Karpas-422 (cell line): ENCODE results near the gene MAN1A2. TPM values are rescaled to one million over a fixed set of nuclear protein-coding genes. Genes with fewer than 3 reads are reported as not detected.

Experiments
- DNase-seq: peaks from one replicate; pipeline ENCODE4 v3.0.0-alpha.2; 2015
- H2AFZ ChIP-seq: fragments of 200-600 bp; sonication (generic); 2 replicates; pipeline ENCODE4 v1.6.1; 2014; ENCODE audit warnings: antibody characterized with exemption, low read length, mixed read lengths
- H3K27ac ChIP-seq: fragments of 200-600 bp; sonication (generic); 2 replicates; pipeline ENCODE4 v1.5.1; 2014; ENCODE audit warnings: mild to moderate bottlenecking, low read length, moderate library complexity
- H3K27me3 ChIP-seq: fragments of 200-600 bp; sonication (generic); 2 replicates; pipeline ENCODE4 v1.6.1; 2014; ENCODE audit warnings: low read length, mixed read lengths
- H3K36me3 ChIP-seq: fragments of 200-600 bp; sonication (generic); 2 replicates; pipeline ENCODE4 v1.6.1; 2014; ENCODE audit warnings: low read length, mixed read lengths; ENCODE audit not compliant: insufficient read depth
- H3K4me1 ChIP-seq: fragments of 200-600 bp; sonication (generic); 2 replicates; pipeline ENCODE4 v1.6.1; 2014; ENCODE audit warnings: mild to moderate bottlenecking, low read length, mixed read lengths
- H3K4me2 ChIP-seq: fragments of 200-600 bp; sonication (generic); 2 replicates; pipeline ENCODE4 v1.6.1; 2014; ENCODE audit warnings: low read length, low read depth, mild to moderate bottlenecking; ENCODE audit not compliant: poor library complexity, severe bottlenecking
- H3K4me3 ChIP-seq: fragments of 200-600 bp; sonication (generic); 2 replicates; pipeline ENCODE4 v1.5.1; 2014; ENCODE audit warnings: mild to moderate bottlenecking, antibody characterized with exemption, low read length, mixed read lengths
- H3K79me2 ChIP-seq: fragments of 200-600 bp; sonication (generic); 2 replicates; pipeline ENCODE4 v1.6.1; 2014; ENCODE audit warnings: mild to moderate bottlenecking, low read length, mixed read lengths
- H3K9ac ChIP-seq: fragments of 200-600 bp; sonication (generic); 2 replicates; pipeline ENCODE4 v1.6.0; 2014; ENCODE audit warnings: low read length
- H3K9me2 ChIP-seq: fragments of 200-600 bp; sonication (generic), shearing (Covaris generic); replicated peaks from 2 replicates; pipeline ENCODE4 v1.6.0; 2014; ENCODE audit warnings: mild to moderate bottlenecking, low read length, moderate library complexity; ENCODE audit not compliant: insufficient read depth
- H3K9me3 ChIP-seq: fragments of 300-700, 200-600 bp; sonication (generic); 2 replicates; pipeline ENCODE4 v1.6.1; 2014; ENCODE audit warnings: low read length, mixed read lengths
- H4K20me1 ChIP-seq: fragments of 200-600 bp; sonication (generic); 2 replicates; pipeline ENCODE4 v1.6.1; 2014; ENCODE audit warnings: mild to moderate bottlenecking, antibody characterized with exemption, low read length, low read depth; ENCODE audit not compliant: insufficient read depth
- total RNA-seq: library from RNA; depleted of rRNA; stranded (reverse); fragments of >200 nt; shearing (Covaris generic); gene quantifications from 2 replicates; pipeline ENCODE4 v1.2.3, GENCODE V29; 2014; ENCODE audit warnings: low replicate concordance

The MAN1A2 gene
- total RNA-seq, 1 experiment from 2014 or later = 43.0 TPM

DNA sequence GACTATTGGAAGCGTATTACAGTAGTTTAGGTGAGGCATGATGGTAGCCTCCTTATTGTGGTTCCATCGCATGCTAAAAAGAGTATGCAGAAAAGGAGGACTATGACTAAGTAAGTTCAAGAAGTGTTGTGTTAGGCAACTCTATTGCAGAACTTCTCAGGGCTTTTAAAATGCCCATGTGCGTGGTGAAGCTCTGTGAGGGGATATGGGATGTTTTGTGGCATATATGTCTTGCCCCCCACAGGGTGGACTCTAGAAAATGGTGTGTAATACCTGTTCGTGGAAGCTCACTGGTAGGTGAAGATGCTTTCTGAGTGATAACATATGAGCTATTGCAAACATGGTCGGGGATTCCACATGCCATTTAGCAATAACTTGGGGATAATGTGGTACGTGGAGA is 31.7 kb downstream of the MAN1A2 start:
- Histone ChIP-seq H2AFZ (no peak overlapping the region), H3K79me2 (peaks cover 98% of the 10 kb centered on the region), H3K9me2 (no peaks in the 10 kb centered on the region)

DNA sequence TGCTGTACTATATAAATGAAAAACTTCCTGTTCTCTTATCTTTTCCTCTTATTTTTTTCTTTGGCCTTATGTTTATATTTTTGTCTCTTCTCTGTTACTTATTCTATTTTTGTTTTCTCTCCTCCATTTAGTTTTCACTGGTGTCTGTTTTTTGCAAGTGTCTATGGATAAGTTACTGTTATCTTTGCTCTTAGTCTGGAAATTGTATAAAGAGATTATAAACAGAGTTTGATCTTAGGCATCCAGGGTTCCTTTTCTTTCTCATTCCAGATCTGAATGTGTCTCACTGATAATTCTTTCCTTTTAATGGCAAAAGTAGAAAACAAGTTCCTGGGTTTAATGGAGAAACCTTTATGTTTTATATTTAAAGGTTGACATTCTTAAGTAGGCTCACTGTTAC is 34.5 kb downstream of the MAN1A2 start:
- no peak overlapping the region for H3K27ac ChIP-seq
- peaks cover 95% of the 10 kb centered on the region for H3K79me2 ChIP-seq
- no peaks in the 10 kb centered on the region; the same call in 1 of the 2 replicates for H3K9me3 ChIP-seq
- H3K9ac ChIP-seq = no peak overlapping the region
- no peaks in the 10 kb centered on the region for H3K4me1 ChIP-seq
- no peak overlapping the region for H3K4me3 ChIP-seq
- H3K9me2 ChIP-seq = no peaks in the 10 kb centered on the region
- H3K4me2 ChIP-seq = no peak overlapping the region
- no peaks in the 10 kb centered on the region for H3K27me3 ChIP-seq
- H3K36me3 ChIP-seq = peaks cover 37% of the 10 kb centered on the region
- H2AFZ ChIP-seq = no peak overlapping the region
- DNase-seq = no peak
- H4K20me1 ChIP-seq = no peaks in the 10 kb centered on the region

More for the DNA sequence above, 31.7 kb downstream of the MAN1A2 start:
- Histone ChIP-seq H4K20me1 (no peaks in the 10 kb centered on the region), H3K27ac (no peak overlapping the region), H3K4me1 (peaks cover 7% of the 10 kb centered on the region), H3K4me3 (no peak overlapping the region), H3K9me3 (no peaks in the 10 kb centered on the region; the same call in 1 of the 2 replicates), H3K9ac (no peak overlapping the region), H3K36me3 (peaks cover 22% of the 10 kb centered on the region), H3K27me3 (no peaks in the 10 kb centered on the region), H3K4me2 (no peak overlapping the region)
- DNase-seq = no peak

DNA sequence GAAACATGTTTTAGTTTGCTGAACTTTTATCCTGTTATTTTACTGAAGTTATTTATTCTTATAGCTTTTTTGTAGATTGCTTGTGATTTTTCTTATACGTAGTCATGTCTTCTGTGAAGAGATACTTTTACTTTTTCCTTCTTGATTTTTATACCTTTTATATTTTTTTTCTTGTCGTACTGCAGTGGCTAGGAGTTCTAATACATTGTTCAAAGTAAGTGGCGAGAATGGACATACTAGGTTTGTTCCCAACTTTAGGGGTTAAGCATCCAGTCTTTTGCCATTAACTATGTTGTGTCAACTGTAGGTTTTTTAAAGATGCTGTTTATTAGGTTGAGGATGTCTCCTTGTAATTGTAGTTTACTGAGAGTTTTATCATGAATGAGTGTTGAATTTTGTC is 36.3 kb downstream of the MAN1A2 start:
- Histone ChIP-seq H3K79me2 (peaks cover 94% of the 10 kb centered on the region), H3K4me2 (no peak overlapping the region), H3K9me3 (no peaks in the 10 kb centered on the region; the same call in 1 of the 2 replicates), H3K27ac (no peak overlapping the region), H3K27me3 (no peaks in the 10 kb centered on the region), H3K9ac (no peak overlapping the region), H4K20me1 (no peaks in the 10 kb centered on the region), H3K4me3 (no peak overlapping the region), H3K4me1 (no peaks in the 10 kb centered on the region), H3K36me3 (peaks cover 49% of the 10 kb centered on the region), H3K9me2 (no peaks in the 10 kb centered on the region), H2AFZ (no peak overlapping the region)
- no peak for DNase-seq

DNA sequence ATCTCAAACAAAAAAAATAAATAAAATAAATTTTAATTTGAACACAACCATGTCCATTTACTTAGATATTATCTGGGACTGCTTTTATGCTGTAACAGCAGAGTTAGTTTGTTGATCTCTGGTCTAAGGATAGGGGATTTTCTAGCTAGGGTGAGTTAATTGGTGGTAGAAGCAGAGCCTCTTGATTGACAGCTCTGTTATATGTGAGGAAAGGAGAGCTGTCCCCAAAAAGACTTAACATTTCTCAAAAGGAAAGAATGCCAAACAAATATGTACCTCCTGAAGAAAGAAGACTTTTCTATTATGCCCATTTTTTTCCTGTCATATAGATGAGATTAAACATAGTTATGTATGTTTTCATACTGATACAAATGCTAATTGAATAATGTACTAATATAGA is 37.8 kb downstream of the MAN1A2 start:
- Histone ChIP-seq H3K27me3 (no peaks in the 10 kb centered on the region), H3K4me3 (no peak overlapping the region), H3K9ac (no peak overlapping the region), H4K20me1 (no peaks in the 10 kb centered on the region), H3K27ac (no peak overlapping the region), H3K79me2 (peaks cover 92% of the 10 kb centered on the region), H3K36me3 (peaks cover 60% of the 10 kb centered on the region), H3K4me1 (no peaks in the 10 kb centered on the region), H2AFZ (no peak overlapping the region), H3K4me2 (no peak overlapping the region), H3K9me3 (no peaks in the 10 kb centered on the region; the same call in 1 of the 2 replicates), H3K9me2 (no peaks in the 10 kb centered on the region)
- DNase-seq = no peak

DNA sequence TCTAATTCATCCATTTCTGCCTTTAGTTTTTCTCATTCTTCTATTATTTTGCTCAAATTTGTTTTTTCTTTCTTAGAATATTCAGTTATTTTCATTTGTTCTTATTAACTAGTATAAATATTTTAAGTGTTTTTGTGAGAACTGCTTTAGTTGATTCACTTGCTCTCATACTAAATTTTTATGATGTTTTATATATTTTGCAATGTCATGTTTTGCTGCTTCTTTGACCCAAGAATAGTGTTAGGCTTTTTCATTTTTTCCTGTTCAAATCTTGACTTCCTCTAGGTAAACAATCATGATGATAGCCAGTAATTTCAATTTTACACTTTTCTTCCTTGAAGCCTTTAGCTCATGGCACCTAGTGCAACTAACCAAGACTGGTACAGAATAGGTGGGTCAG is 45.2 kb downstream of the MAN1A2 start:
- Histone ChIP-seq H4K20me1 (no peaks in the 10 kb centered on the region), H3K4me1 (no peaks in the 10 kb centered on the region), H3K9me2 (no peaks in the 10 kb centered on the region), H3K27me3 (no peaks in the 10 kb centered on the region), H3K27ac (no peak overlapping the region), H3K9ac (no peak overlapping the region), H3K4me3 (no peak overlapping the region), H3K9me3 (no peaks in the 10 kb centered on the region), H2AFZ (no peak overlapping the region), H3K79me2 (peaks cover 86% of the 10 kb centered on the region), H3K4me2 (no peak overlapping the region), H3K36me3 (peaks cover 41% of the 10 kb centered on the region)
- DNase-seq = no peak

DNA sequence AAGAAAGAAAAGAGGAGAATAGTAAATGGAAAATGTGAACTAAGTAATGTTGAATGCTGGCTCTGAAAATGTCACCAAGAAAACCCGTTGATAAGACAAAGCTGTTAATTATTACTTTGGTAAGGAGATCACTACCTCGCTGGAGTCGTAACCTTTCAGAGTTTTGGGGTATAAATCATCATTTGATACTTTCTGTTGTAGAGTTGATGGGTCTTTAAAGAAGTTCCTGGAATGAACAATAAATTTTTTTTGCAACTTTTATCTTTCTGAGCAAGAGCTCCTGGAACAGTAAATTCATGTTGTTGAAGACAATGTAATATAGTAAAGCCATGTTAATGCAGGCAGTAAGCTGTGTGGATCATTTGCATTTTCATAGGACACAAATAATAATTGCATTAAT is 46.2 kb downstream of the MAN1A2 start:
- peaks cover 85% of the 10 kb centered on the region for H3K79me2 ChIP-seq
- H3K4me1 ChIP-seq = no peaks in the 10 kb centered on the region
- H4K20me1 ChIP-seq = no peaks in the 10 kb centered on the region
- H3K36me3 ChIP-seq = peaks cover 37% of the 10 kb centered on the region
- H3K9me3 ChIP-seq = no peaks in the 10 kb centered on the region
- H3K27me3 ChIP-seq = no peaks in the 10 kb centered on the region
- H2AFZ ChIP-seq = no peak overlapping the region
- DNase-seq = no peak
- H3K4me2 ChIP-seq = no peak overlapping the region
- H3K27ac ChIP-seq = no peak overlapping the region
- H3K9ac ChIP-seq = no peak overlapping the region
- H3K4me3 ChIP-seq = no peak overlapping the region
- H3K9me2 ChIP-seq = no peaks in the 10 kb centered on the region

DNA sequence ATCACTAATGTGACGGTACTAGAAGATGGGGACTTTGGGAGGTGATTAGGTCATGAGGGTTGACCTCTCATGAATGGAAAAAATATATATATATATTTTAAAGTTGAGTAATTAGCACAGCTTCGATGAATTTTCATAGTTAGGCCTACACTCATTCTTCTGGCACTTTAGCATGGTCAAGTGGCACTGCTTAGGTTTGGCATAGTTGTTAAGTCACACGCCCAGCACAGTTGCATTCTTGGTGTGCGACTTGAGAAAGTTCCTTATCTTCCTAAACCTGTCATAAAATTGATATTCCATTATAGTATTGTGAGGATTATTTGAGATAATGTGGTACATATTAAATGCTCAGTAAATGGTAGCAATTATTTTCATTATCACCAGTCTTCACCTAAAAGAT is 47.7 kb downstream of the MAN1A2 start:
- Histone ChIP-seq H2AFZ (no peak overlapping the region), H3K27ac (no peak overlapping the region), H3K79me2 (peaks cover 82% of the 10 kb centered on the region), H3K27me3 (no peaks in the 10 kb centered on the region), H3K9me2 (no peaks in the 10 kb centered on the region), H3K9ac (no peak overlapping the region), H3K36me3 (peaks cover 27% of the 10 kb centered on the region), H3K4me2 (no peak overlapping the region), H3K9me3 (no peaks in the 10 kb centered on the region), H3K4me3 (no peak overlapping the region), H3K4me1 (no peaks in the 10 kb centered on the region), H4K20me1 (no peaks in the 10 kb centered on the region)
- no peak for DNase-seq

DNA sequence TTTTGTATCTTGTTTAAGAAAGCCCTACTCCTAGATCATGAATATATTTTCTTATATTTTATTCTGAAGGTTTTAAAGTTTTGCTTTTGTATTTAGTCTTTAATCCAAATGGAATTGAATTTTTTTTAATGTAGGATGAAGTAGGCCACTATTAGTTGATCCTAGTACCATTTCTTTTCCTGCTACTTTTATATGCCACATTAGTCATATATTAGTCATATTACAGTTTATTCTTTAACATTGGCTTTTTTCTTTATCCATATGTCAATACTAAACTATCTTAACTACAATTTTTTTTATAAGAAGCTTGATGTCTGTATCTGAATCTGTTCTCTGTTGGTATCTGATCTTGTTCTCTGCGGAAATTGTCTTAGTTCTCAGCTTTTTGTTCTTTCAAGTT is 48.8 kb downstream of the MAN1A2 start:
- Histone ChIP-seq H3K79me2 (peaks cover 82% of the 10 kb centered on the region), H3K9me3 (no peaks in the 10 kb centered on the region), H3K4me1 (no peaks in the 10 kb centered on the region), H3K27ac (no peak overlapping the region), H3K9me2 (no peaks in the 10 kb centered on the region), H3K4me2 (no peak overlapping the region), H3K4me3 (no peak overlapping the region), H2AFZ (no peak overlapping the region), H3K27me3 (no peaks in the 10 kb centered on the region), H3K9ac (no peak overlapping the region), H4K20me1 (no peaks in the 10 kb centered on the region), H3K36me3 (peaks cover 29% of the 10 kb centered on the region)
- DNase-seq = no peak
